Uterus (tissue), 2 donors: ENCODE results near the gene CRYBA4.

Experiments used
- POLR2A ChIP-seq, 2 donors: fragments of 450-650 bp; IDR thresholded peaks; one replicate each; pipeline ENCODE4 v1.6.1; 2016; ENCODE audit warnings: antibody characterized with exemption in 2 of 2, mild to moderate bottlenecking in 1 of 2, moderate library complexity in 1 of 2
- TF ChIP-seq, protein P1 (sequence below), 4 experiments: fragments of 200-600 bp in 2 of 4; fragments of 450-650 bp in 2 of 4; sonication (generic) in 2 of 4; IDR thresholded peaks; one replicate each; pipeline ENCODE4 v1.5.1; 2016 to 2019; ENCODE audit warnings: antibody characterized with exemption in 4 of 4, mild to moderate bottlenecking in 2 of 4, moderate library complexity in 1 of 4

- TF ChIP-seq, protein P1, sequence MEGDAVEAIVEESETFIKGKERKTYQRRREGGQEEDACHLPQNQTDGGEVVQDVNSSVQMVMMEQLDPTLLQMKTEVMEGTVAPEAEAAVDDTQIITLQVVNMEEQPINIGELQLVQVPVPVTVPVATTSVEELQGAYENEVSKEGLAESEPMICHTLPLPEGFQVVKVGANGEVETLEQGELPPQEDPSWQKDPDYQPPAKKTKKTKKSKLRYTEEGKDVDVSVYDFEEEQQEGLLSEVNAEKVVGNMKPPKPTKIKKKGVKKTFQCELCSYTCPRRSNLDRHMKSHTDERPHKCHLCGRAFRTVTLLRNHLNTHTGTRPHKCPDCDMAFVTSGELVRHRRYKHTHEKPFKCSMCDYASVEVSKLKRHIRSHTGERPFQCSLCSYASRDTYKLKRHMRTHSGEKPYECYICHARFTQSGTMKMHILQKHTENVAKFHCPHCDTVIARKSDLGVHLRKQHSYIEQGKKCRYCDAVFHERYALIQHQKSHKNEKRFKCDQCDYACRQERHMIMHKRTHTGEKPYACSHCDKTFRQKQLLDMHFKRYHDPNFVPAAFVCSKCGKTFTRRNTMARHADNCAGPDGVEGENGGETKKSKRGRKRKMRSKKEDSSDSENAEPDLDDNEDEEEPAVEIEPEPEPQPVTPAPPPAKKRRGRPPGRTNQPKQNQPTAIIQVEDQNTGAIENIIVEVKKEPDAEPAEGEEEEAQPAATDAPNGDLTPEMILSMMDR (IDR thresholded peaks at IDR 0.05), result no peak
- TF ChIP-seq POLR2A (IDR thresholded peaks at IDR 0.05), result no peak
Observed at GRCh38 chr22:26650722-26651421, 29.1 kb downstream of the CRYBA4 start.
